Activated CD4-positive, alpha-beta T cell treated with anti-CD3 and anti-CD28 coated beads, Interleukin-2, amount 10 ng/mL, durations not matched to agents 7 days and 5 days (primary cell): ENCODE results near the gene FRMD8. TPM values are rescaled to one million over a fixed set of nuclear protein-coding genes. Genes with fewer than 3 reads are reported as not detected.

Source experiments
- CTCF ChIA-PET: fragments of 350-600 bp; sonication (Branson Sonifier 250); formaldehyde crosslinking; loops from one replicate; lab custom pipeline; 2021; ENCODE audit warnings: antibody characterized with exemption; lab: Charles Lee
- POLR2A ChIA-PET: fragments of 350-600 bp; sonication (Branson Sonifier 250); formaldehyde crosslinking; loops from one replicate; lab custom pipeline; 2021; ENCODE audit warnings: antibody characterized with exemption; lab: Charles Lee
- DNase-seq: peaks from one replicate; pipeline ENCODE4 v3.0.0-alpha.2; 2020
- H3K27ac Mint-ChIP-seq: one replicate; pipeline ENCODE4 v1.8.0; 2021; ENCODE audit warnings: mild to moderate bottlenecking, moderate library complexity, mixed read lengths
- H3K27me3 Mint-ChIP-seq: one replicate; pipeline ENCODE4 v1.8.0; 2021; ENCODE audit warnings: mixed read lengths
- H3K36me3 Mint-ChIP-seq: one replicate; pipeline ENCODE4 v1.8.0; 2021; ENCODE audit warnings: low read depth, mixed read lengths
- H3K4me1 Mint-ChIP-seq: one replicate; pipeline ENCODE4 v1.8.0; 2021; ENCODE audit warnings: mixed read lengths
- H3K4me3 Mint-ChIP-seq: one replicate; pipeline ENCODE4 v1.8.0; 2021; ENCODE audit warnings: mild to moderate bottlenecking, moderate library complexity, mixed read lengths
- H3K9me3 Mint-ChIP-seq: one replicate; pipeline ENCODE4 v1.8.0; 2021; ENCODE audit warnings: mixed read lengths
- total RNA-seq, 2 experiments: library from RNA; stranded (reverse); gene quantifications; one replicate each; pipeline ENCODE4 v1.2.3, GENCODE V29; 2021

FRMD8 gene
- total RNA-seq, 2 experiments from 2014 or later = 49.5 to 52.1 TPM

GRCh38 chr11:65424205-65425104, 38.0 kb downstream of the FRMD8 start:
- Mint-ChIP-seq H3K9me3 (no peaks in the 10 kb centered on the region), H3K27me3 (peaks cover 5% of the 10 kb centered on the region), H3K27ac (peak overlapping the region; percentile 97), H3K4me3 (peak overlapping the region; percentile 91), H3K36me3 (peaks cover 63% of the 10 kb centered on the region), H3K4me1 (peaks cover 49% of the 10 kb centered on the region)
- CTCF ChIA-PET = interaction anchor here (3.0 kb wide), 1 partner anchor 73 kb away, joined by 9 read pairs; no protein-coding TSS in a partner anchor
- POLR2A ChIA-PET = interaction anchor here (0.6 to 14.2 kb wide), 8 partner anchors 8 to 325 kb away, joined by 3 to 781 read pairs (median 4); partner anchors contain the start of genes FRMD8 and MALAT1
- DNase-seq = peak; percentile 58

GRCh38 chr11:65425105-65425970, 38.9 kb downstream of the FRMD8 start:
- H3K27me3 Mint-ChIP-seq = peaks cover 5% of the 10 kb centered on the region
- CTCF ChIA-PET = interaction anchor here (3.0 kb wide), 1 partner anchor 72 kb away, joined by 9 read pairs; no protein-coding TSS in a partner anchor
- peaks cover 51% of the 10 kb centered on the region for H3K4me1 Mint-ChIP-seq
- POLR2A ChIA-PET = interaction anchor here (0.8 to 14.2 kb wide), 4 partner anchors 9 to 78 kb away, joined by 3 to 781 read pairs (median 10); partner anchors contain the start of gene MALAT1
- DNase-seq = peak; percentile 91
- H3K36me3 Mint-ChIP-seq = peaks cover 71% of the 10 kb centered on the region
- peak overlapping the region; percentile 91 for H3K4me3 Mint-ChIP-seq
- peak overlapping the region; percentile 97 for H3K27ac Mint-ChIP-seq
- H3K9me3 Mint-ChIP-seq = no peaks in the 10 kb centered on the region

GRCh38 chr11:65425971-65426838, 39.8 kb downstream of the FRMD8 start:
- Mint-ChIP-seq H3K4me1 (peaks cover 56% of the 10 kb centered on the region), H3K27ac (peak overlapping the region; percentile 97), H3K27me3 (peaks cover 5% of the 10 kb centered on the region), H3K4me3 (peak overlapping the region; percentile 91), H3K9me3 (no peaks in the 10 kb centered on the region), H3K36me3 (peaks cover 76% of the 10 kb centered on the region)
- peak; percentile 53 for DNase-seq
- CTCF ChIA-PET = interaction anchor here (0.7 to 3.0 kb wide), 4 partner anchors 10 to 84 kb away, joined by 3 to 9 read pairs (median 4); no protein-coding TSS in a partner anchor
- POLR2A ChIA-PET = interaction anchor here (14.2 kb wide), 1 partner anchor 77 kb away, joined by 781 read pairs; the partner anchor contains the start of gene MALAT1

GRCh38 chr11:65426839-65427690, 40.6 kb downstream of the FRMD8 start:
- peaks cover 5% of the 10 kb centered on the region for H3K27me3 Mint-ChIP-seq
- peaks cover 81% of the 10 kb centered on the region for H3K36me3 Mint-ChIP-seq
- peak overlapping the region; percentile 91 for H3K4me3 Mint-ChIP-seq
- peaks cover 64% of the 10 kb centered on the region for H3K4me1 Mint-ChIP-seq
- ChIA-PET POLR2A (interaction anchor here (0.7 to 14.2 kb wide), 4 partner anchors 10 to 165 kb away, joined by 3 to 781 read pairs (median 4); partner anchors contain the start of gene MALAT1), CTCF (interaction anchor here (1.0 to 1.8 kb wide), 2 partner anchors 11 to 83 kb away, joined by 3 to 6 read pairs; no protein-coding TSS in a partner anchor)
- H3K27ac Mint-ChIP-seq = peak overlapping the region; percentile 97
- no peaks in the 10 kb centered on the region for H3K9me3 Mint-ChIP-seq
- no peak for DNase-seq

- no peaks in the 10 kb centered on the region for H3K9me3 Mint-ChIP-seq
- peaks cover under 1% of the 10 kb centered on the region for H3K27me3 Mint-ChIP-seq
- peak overlapping the region; percentile 97 for H3K27ac Mint-ChIP-seq
- POLR2A ChIA-PET = interaction anchor here (0.7 to 14.2 kb wide), 4 partner anchors 11 to 166 kb away, joined by 3 to 781 read pairs (median 4); partner anchors contain the start of gene MALAT1
- DNase-seq = peak; percentile 51
- peaks cover 82% of the 10 kb centered on the region for H3K36me3 Mint-ChIP-seq
- CTCF ChIA-PET = interaction anchor here (0.6 to 1.8 kb wide), 2 partner anchors 12 to 90 kb away, joined by 3 to 6 read pairs; no protein-coding TSS in a partner anchor
- peak overlapping the region; percentile 91 for H3K4me3 Mint-ChIP-seq
- peaks cover 67% of the 10 kb centered on the region for H3K4me1 Mint-ChIP-seq
These were observed 41.5 kb downstream of the FRMD8 start for GRCh38 chr11:65427691-65428577.

GRCh38 chr11:65428578-65429067, 42.2 kb downstream of the FRMD8 start:
- no peaks in the 10 kb centered on the region for H3K27me3 Mint-ChIP-seq
- no peaks in the 10 kb centered on the region for H3K9me3 Mint-ChIP-seq
- peaks cover 77% of the 10 kb centered on the region for H3K36me3 Mint-ChIP-seq
- H3K4me1 Mint-ChIP-seq = peaks cover 71% of the 10 kb centered on the region
- peak overlapping the region; percentile 97 for H3K27ac Mint-ChIP-seq
- peak overlapping the region; percentile 91 for H3K4me3 Mint-ChIP-seq
- ChIA-PET CTCF (no interaction called here), POLR2A (interaction anchor here (0.8 to 14.2 kb wide), 2 partner anchors 60 to 75 kb away, joined by 3 to 781 read pairs; partner anchors contain the start of gene MALAT1)
- no peak for DNase-seq

GRCh38 chr11:65429068-65429681, 42.7 kb downstream of the FRMD8 start:
- CTCF ChIA-PET = interaction anchor here (1.0 to 1.2 kb wide), 2 partner anchors 14 to 68 kb away, joined by 3 to 4 read pairs; no protein-coding TSS in a partner anchor
- H3K36me3 Mint-ChIP-seq = peaks cover 74% of the 10 kb centered on the region
- POLR2A ChIA-PET = interaction anchor here (0.8 to 14.2 kb wide), 4 partner anchors 9 to 74 kb away, joined by 3 to 781 read pairs (median 4); partner anchors contain the start of gene MALAT1
- peaks cover 74% of the 10 kb centered on the region for H3K4me1 Mint-ChIP-seq
- no peak for DNase-seq
- no peaks in the 10 kb centered on the region for H3K27me3 Mint-ChIP-seq
- no peaks in the 10 kb centered on the region for H3K9me3 Mint-ChIP-seq
- peak overlapping the region; percentile 91 for H3K4me3 Mint-ChIP-seq
- H3K27ac Mint-ChIP-seq = peak overlapping the region; percentile 97

- Mint-ChIP-seq H3K27ac (peak overlapping the region; percentile 97), H3K4me1 (peaks cover 81% of the 10 kb centered on the region)
- CTCF ChIA-PET = interaction anchor here (0.8 to 1.2 kb wide), 3 partner anchors 14 to 67 kb away, joined by 3 to 4 read pairs (median 3); no protein-coding TSS in a partner anchor
These were observed 43.4 kb downstream of the FRMD8 start for GRCh38 chr11:65429724-65430405.

More at GRCh38 chr11:65429724-65430405, 43.4 kb downstream of the FRMD8 start:
- Mint-ChIP-seq H3K4me3 (peak overlapping the region; percentile 91), H3K36me3 (peaks cover 74% of the 10 kb centered on the region), H3K27me3 (no peaks in the 10 kb centered on the region), H3K9me3 (no peaks in the 10 kb centered on the region)
- POLR2A ChIA-PET = interaction anchor here (0.7 to 1.7 kb wide), 6 partner anchors 10 to 73 kb away, joined by 3 to 6 read pairs (median 4); partner anchors contain the start of gene MALAT1
- DNase-seq = peak; percentile 60
